Myocyte (in vitro differentiated cells): ENCODE results near the gene HDAC7. TPM values are rescaled to one million over a fixed set of nuclear protein-coding genes. Genes with fewer than 3 reads are reported as not detected.

Experiments used
- DNase-seq: peaks from one replicate; pipeline ENCODE4 v3.0.0-alpha.2; 2012; ENCODE audit warnings: low read depth
- polyA plus RNA-seq: library from polyadenylated mRNA; unstranded; fragments of >200 nt; gene quantifications from one replicate; pipeline ENCODE4 v1.2.1, GENCODE V29; 2012; ENCODE audit warnings: missing spikeins
- total RNA-seq: library from RNA; depleted of rRNA; stranded (reverse); fragments of >200 nt; gene quantifications from 2 replicates; pipeline ENCODE4 v1.2.3, GENCODE V29; 2014

HDAC7 gene
- total RNA-seq = 13.8 and 22.6 TPM in 2 replicates
- polyA plus RNA-seq = 52.6 TPM

GRCh38 chr12:47819896-47820630 is at the start of gene HDAC7:
HDAC7 (minus strand) TSS chr12:47819903; CDS start chr12:47819785, 118 bp downstream.
- peak; percentile 86 for DNase-seq

GRCh38 chr12:47868552-47869031 is 48.9 kb upstream of the HDAC7 start:
- DNase-seq = peak; percentile 49

DNA sequence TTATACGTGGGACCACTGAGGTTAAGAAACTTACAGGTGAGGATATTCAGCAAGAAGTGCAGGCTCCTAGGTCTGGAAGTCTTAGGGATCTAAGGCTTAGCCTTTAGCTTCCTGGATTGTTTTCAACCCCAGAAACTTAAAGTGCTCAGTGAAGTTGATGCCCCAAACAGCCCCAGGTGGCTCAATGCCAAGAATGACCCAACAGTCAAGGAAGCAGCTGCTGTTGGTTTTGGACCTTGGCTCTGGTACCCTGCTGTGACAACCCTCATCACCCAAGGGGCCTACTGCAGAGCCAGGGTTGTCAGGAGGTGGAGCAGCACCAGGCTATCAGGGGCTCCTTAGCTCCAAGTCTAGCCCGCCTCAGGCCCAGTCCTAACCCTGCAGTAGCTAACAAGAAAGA is 48.3 kb upstream of the HDAC7 start:
- peak; percentile 77 for DNase-seq

- DNase-seq = peak; percentile 50
Measured at GRCh38 chr12:47867495-47867941, 47.8 kb upstream of the HDAC7 start.

- no peak for DNase-seq
Measured at GRCh38 chr12:47864646-47865235, 45.0 kb upstream of the HDAC7 start.

GRCh38 chr12:47863985-47864384 is 44.3 kb upstream of the HDAC7 start:
- no peak for DNase-seq

- DNase-seq = no peak
Measured at GRCh38 chr12:47863467-47863866, 43.8 kb upstream of the HDAC7 start.

GRCh38 chr12:47862881-47863280 is 43.2 kb upstream of the HDAC7 start:
- no peak for DNase-seq

GRCh38 chr12:47862167-47862750 is 42.6 kb upstream of the HDAC7 start:
- DNase-seq = no peak

DNA sequence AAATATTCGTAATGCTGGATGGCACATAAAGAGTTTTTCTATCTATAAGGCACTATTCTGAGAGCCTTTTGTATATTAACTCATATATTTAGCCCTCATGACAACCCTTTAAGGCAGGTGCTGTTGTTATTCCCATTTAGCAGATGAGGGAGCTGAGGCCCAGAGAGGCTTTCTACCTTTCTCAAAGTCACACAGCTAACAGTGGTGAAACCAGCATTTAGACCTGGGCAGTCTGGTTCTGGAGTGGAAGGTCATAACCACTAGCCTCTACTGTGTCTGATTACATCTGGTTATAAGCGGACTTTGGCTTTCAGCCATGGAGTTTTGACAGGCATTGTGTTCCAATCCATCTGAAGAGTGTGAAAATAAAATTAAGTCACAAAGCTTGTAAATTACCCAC is 41.2 kb upstream of the HDAC7 start:
- DNase-seq = no peak

GRCh38 chr12:47860279-47860841 is 40.7 kb upstream of the HDAC7 start:
- DNase-seq = no peak

DNA sequence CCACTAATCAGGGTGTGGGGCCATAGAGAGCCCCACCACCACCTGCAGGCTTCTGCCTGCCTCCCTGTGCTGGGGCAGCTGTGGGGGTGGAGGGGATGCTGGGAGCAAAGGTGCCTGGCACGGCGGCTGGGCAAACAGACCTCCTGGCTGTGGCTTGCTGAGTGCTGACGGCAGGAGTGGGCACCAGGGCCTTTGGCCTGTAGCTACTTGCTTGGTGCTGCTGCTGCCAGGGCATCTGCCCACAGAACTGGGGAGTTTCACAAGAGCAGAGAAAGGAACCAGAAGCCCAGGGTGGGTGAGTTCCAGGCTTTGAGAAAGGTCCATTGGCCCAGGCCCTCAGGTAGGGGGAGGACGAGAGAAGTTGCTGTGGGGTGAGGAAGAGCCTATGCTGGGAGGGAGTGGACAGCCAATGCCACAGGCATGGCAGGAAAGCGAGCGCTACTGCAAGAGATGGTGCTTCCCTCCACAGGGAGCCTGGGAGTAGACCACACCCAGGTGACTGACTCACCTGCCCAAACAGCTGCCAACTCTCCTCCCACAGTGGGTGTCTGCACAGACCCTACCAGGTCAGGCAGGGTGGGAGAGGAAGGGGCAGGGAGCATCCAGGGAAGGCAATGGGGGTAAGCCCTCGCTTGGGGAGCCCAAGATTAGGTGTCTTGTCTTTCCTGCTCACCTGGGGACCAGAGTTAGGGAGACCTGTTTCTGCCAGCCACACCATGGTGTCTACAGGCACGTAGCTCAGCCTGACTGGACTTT is 39.0 kb upstream of the HDAC7 start:
- DNase-seq = no peak

- no peak for DNase-seq
Measured at GRCh38 chr12:47856721-47857575, 37.2 kb upstream of the HDAC7 start.

DNA sequence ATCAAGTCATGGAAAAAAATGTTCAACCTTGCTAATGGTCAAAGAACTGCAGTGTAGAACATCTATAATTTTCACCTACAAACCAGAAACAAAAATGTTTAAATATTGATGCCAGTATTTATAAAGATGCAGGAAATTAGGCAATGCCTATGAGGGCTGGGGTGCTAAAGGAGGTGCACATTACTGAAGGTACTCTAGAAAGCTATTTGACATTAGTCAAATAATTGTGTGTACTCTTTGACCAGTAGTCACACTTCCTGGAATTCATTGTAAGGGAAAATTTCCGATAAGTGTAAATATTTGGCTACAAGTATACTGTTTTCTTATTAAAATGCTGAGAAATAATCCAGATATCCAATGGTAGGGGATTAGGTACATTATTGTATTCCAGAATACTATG is 36.4 kb upstream of the HDAC7 start:
- DNase-seq = no peak

DNA sequence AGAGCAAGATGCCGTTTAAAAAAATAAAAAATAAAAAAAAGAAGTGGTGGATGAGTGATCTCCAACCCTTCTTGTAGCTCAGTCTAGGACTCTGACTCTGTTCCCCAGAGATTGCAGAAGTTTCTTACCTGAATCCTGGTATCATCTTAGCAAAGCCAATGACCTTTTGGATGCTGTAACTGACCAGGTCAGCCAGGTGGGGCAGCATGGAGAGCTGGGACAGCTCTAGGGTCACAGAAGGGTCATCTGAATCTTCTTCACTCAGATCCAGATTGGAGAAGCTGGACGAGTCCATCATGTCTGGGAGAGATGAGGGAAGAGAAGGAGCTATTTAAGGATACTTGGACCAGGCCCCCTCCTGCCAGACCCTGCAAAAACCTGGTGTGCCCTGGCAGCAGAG is 35.8 kb upstream of the HDAC7 start:
- no peak for DNase-seq

DNA sequence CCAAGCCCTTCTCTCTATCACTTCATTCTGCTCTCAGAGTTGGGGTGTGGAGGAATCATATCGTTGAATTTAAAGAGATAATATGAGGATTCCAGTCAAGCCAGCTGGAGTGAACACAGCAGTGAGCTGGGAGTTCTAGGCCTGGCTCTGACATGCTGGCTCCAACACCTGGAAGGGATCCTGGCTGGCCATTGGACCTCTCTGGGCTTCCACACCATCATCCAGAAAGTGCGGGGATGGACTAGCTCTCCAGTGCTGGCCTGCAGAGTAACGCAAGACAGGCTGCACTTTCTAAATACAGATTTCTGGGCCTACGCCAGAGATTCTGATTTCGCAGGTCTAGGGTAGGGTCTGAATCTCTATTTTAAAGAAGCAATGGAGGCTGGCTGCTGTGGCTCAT is 34.8 kb upstream of the HDAC7 start:
- DNase-seq = no peak

DNA sequence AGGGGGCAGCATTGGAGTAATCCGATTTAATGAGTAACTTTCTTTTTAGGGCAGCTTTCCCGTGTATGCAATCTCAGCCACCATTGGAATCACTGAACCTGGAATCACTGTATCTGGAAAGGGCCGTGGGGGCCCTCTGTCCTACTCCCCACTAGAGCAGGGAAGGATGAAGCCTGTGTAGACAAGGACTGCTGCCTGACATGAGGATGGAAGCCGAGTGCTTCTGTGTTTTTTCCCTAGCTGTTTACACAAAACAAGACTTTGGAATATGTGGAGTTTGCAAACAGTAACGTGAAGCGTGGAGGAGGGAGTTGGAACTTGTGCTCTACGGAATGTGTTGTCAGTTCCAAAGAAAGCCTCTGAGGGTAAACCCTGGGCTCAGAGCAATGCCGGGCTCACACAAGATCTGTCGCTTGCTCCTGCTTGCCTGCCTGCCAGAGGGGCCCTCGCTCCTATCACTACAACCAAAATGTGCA is 32.4 kb upstream of the HDAC7 start:
- no peak for DNase-seq

- DNase-seq = no peak
Measured at GRCh38 chr12:47851303-47851952, 31.7 kb upstream of the HDAC7 start.
